ENCODE data around the gene ATXN7L3. TPM values are rescaled to one million over a fixed set of nuclear protein-coding genes. Genes with fewer than 3 reads are reported as not detected.
"Not testable (repeated sequence)": the region's sequence is repeated elsewhere in the genome, so short reads cannot be mapped to it uniquely, and the experiment has no call there.

The ATXN7L3 gene
- total and polyA plus RNA-seq, 9 of the 15 experiments (the other 6 are each of a cell fraction or from before 2014, with no cell fraction given), result 0.62 to 66.1 (median 33.2) TPM

DNA sequence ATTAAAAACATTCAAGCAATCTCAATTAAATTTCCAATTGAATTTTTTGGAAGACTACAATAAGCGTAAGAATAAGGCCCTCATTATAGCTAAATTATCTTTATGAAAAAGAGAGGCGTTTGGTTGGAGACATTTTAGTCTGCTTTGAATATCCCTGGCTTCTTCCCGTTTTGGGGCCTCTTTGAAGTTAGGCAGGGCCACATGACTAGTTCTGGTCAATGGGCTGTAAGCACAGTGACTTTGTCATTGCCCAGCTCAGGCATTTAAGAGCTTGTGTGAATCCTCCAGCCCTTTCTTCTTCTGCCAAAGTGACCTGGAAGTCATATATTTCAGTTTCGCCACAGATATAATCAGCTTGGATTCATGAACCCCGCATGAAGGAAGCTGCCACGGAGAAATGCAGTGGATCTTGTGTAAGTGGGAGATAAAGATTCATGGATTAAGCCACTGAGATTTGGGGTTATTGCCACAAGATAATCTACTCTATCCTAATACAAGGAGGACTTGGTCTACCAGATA is 41.5 kb upstream of the ATXN7L3 start (continued):
- TF ChIP-seq, protein P1, sequence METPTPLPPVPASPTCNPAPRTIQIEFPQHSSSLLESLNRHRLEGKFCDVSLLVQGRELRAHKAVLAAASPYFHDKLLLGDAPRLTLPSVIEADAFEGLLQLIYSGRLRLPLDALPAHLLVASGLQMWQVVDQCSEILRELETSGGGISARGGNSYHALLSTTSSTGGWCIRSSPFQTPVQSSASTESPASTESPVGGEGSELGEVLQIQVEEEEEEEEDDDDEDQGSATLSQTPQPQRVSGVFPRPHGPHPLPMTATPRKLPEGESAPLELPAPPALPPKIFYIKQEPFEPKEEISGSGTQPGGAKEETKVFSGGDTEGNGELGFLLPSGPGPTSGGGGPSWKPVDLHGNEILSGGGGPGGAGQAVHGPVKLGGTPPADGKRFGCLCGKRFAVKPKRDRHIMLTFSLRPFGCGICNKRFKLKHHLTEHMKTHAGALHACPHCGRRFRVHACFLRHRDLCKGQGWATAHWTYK (CRISPR knock-in tag; IDR thresholded peaks at IDR 0.05), result peak; percentile 84
- no peak for TF ChIP-seq GABPB2 (CRISPR knock-in tag; conservative IDR thresholded peaks at IDR 0.05)
- 0 out of 2 replicates have a peak, but pooled peaks have one; percentile 55 for TF ChIP-seq TCF7 (IDR thresholded peaks at IDR 0.05; ENCODE audit: borderline replicate concordance)
- TF ChIP-seq TCF7L2 (IDR thresholded peaks at IDR 0.05; ENCODE audit: low read depth, low read length), result 0 out of 2 replicates have a peak, but pooled peaks have one; percentile 30
- TF ChIP-seq STAG1 (CRISPR knock-in tag; IDR thresholded peaks at IDR 0.05; ENCODE audit: borderline replicate concordance), result no peak
- TF ChIP-seq KDM1A (IDR thresholded peaks at IDR 0.05), result peak in 1 of 2 experiments; percentile 48; a peak in 2 of 4 replicates
- TF ChIP-seq MYNN (IDR thresholded peaks at IDR 0.05), result no peak
- TF ChIP-seq MYNN (CRISPR knock-in tag; IDR thresholded peaks at IDR 0.05), result no peak
- TF ChIP-seq MEIS2 (IDR thresholded peaks at IDR 0.05; ENCODE audit: partially characterized antibody), result peak; percentile 23
- TF ChIP-seq, protein P2, sequence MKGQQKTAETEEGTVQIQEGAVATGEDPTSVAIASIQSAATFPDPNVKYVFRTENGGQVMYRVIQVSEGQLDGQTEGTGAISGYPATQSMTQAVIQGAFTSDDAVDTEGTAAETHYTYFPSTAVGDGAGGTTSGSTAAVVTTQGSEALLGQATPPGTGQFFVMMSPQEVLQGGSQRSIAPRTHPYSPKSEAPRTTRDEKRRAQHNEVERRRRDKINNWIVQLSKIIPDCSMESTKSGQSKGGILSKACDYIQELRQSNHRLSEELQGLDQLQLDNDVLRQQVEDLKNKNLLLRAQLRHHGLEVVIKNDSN (CRISPR knock-in tag; IDR thresholded peaks at IDR 0.05), result peak; percentile 76
- TF ChIP-seq, protein P3, sequence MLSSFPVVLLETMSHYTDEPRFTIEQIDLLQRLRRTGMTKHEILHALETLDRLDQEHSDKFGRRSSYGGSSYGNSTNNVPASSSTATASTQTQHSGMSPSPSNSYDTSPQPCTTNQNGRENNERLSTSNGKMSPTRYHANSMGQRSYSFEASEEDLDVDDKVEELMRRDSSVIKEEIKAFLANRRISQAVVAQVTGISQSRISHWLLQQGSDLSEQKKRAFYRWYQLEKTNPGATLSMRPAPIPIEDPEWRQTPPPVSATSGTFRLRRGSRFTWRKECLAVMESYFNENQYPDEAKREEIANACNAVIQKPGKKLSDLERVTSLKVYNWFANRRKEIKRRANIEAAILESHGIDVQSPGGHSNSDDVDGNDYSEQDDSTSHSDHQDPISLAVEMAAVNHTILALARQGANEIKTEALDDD (IDR thresholded peaks at IDR 0.05), result peak; percentile 78

GRCh38 chr17:44237886-44238285 is 38.2 kb upstream of the ATXN7L3 start:
- POLR2A ChIA-PET; intact Hi-C loops (cut with micrococcal nuclease); H4K20me1 ChIP-seq (replicated peaks; ENCODE audit: control insufficient read depth, insufficient read depth, low read length); DNase-seq (ENCODE audit: extremely low read depth in 1 of 4, low spot score in 3 of 4); ATAC-seq; in situ Hi-C loops (cut with MboI); H3K4me3 ChIP-seq; H3K27me3 ChIP-seq (ENCODE audit: control insufficient read depth in 2 of 2, insufficient read depth in 2 of 2, low read length in 2 of 2); FAIRE-seq; H3K27ac ChIP-seq (ENCODE audit: extremely low read depth, low read depth, low read length); H3K4me2 ChIP-seq (ENCODE audit: insufficient read depth, low read length); BruUV-seq (replicated peaks); H3K9me3 ChIP-seq (replicated peaks; ENCODE audit: control insufficient read depth, insufficient read depth, low read depth, low read length); H3K79me2 ChIP-seq (ENCODE audit: control insufficient read depth, insufficient read depth, low read length); CTCF ChIA-PET (ENCODE audit: low intra/inter-chr PET ratio); H3K9me1 ChIP-seq (ENCODE audit: control insufficient read depth, insufficient read depth, low read length); H3K9ac ChIP-seq (ENCODE audit: insufficient read depth in 1 of 2, low read depth in 2 of 2, low read length in 2 of 2); H2AFZ ChIP-seq (ENCODE audit: low read depth, low read length); H3K36me3 ChIP-seq (ENCODE audit: control insufficient read depth, insufficient read depth, low read length): not testable (repeated sequence)
- WGBS (ENCODE audit: insufficient coverage, low coverage, missing lambda C conversion rate), result 59% methylated on average over 10 of the region's 28 CpGs
- peaks cover 6 to 16% of the 10 kb centered on the region in 2 experiments; a peak in 2 of 5 replicates for H3K4me1 ChIP-seq (replicated peaks in 1 of 2; ENCODE audit: control insufficient read depth in 2 of 2, insufficient read depth in 2 of 2, low read length in 2 of 2)

Data from K562 (cell line).